Measurements from ENCODE around the gene PRAMEF20. TPM values are rescaled to one million over a fixed set of nuclear protein-coding genes. Genes with fewer than 3 reads are reported as not detected.

PRAMEF20 gene
- total and polyA plus RNA-seq, 2 donors (not counting 3 experiments of a cell fraction or from before 2014, with no cell fraction given): not detected

DNA sequence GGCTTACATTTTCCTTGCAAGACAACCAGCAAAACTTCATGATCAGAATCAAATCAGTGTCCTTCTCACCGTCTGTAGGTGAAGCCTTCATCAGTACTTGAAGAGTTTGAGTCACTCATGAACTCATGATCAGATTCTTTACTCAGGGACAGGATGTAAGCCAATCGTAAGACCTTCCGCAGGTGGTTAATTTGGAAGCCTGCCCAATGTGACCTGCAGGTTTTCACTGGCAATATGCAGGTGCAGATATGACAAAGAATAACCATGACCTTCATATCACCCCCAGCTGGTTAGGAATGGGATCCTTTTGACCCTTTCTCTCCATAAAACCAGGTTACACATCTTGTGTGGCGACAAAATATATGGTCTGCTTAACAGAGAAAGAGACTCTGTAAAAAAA lies 2.4 kb upstream of the PRAMEF20 start:
- Histone ChIP-seq H3K4me3 (replicated peaks in 1 of 3; ENCODE audit: insufficient read depth in 1 of 3, low read depth in 1 of 3, low read length in 3 of 3) (no peak overlapping the region), H4K20me1 (replicated peaks; ENCODE audit: control insufficient read depth, extremely low read depth, insufficient read depth, low read length) (no peaks in the 10 kb centered on the region), H3K4me2 (ENCODE audit: insufficient read depth, low read length) (no peak overlapping the region), H3K79me2 (ENCODE audit: control insufficient read depth, insufficient read depth, low read length) (no peaks in the 10 kb centered on the region), H3K9ac (replicated peaks; ENCODE audit: extremely low read depth, insufficient read depth, low read length) (no peak overlapping the region), H3K4me1 (ENCODE audit: control insufficient read depth, extremely low read depth, insufficient read depth, low read length) (no peaks in the 10 kb centered on the region), H3K27ac (ENCODE audit: insufficient read depth, low read depth, low read length) (no peak overlapping the region), H3K9me3 (replicated peaks; ENCODE audit: control insufficient read depth, insufficient read depth, low read length) (no peaks in the 10 kb centered on the region), H2AFZ (ENCODE audit: low read depth, low read length) (no peak overlapping the region), H3K9me1 (replicated peaks; ENCODE audit: control insufficient read depth, extremely low read depth, insufficient read depth, low read length) (no peaks in the 10 kb centered on the region), H3K27me3 (ENCODE audit: control insufficient read depth in 2 of 2, insufficient read depth in 2 of 2, low read length in 2 of 2) (no peaks in the 10 kb centered on the region), H3K36me3 (ENCODE audit: control insufficient read depth in 2 of 2, extremely low read depth in 1 of 2, insufficient read depth in 2 of 2, low read length in 2 of 2) (no peaks in the 10 kb centered on the region)
- POLR2A ChIA-PET: no interaction called here
- DNase-seq (ENCODE audit: low read depth, low spot score) (no peak), FAIRE-seq (no peak)
- CTCF ChIA-PET: no interaction called here
- dilution Hi-C loops (cut with MboI; ENCODE audit: extremely low pct_ligation_motif_present, low sequenced_read_pairs): no loop called here
- no TSS peak for BruUV-seq (replicated peaks)
- TF ChIP-seq, protein P1, sequence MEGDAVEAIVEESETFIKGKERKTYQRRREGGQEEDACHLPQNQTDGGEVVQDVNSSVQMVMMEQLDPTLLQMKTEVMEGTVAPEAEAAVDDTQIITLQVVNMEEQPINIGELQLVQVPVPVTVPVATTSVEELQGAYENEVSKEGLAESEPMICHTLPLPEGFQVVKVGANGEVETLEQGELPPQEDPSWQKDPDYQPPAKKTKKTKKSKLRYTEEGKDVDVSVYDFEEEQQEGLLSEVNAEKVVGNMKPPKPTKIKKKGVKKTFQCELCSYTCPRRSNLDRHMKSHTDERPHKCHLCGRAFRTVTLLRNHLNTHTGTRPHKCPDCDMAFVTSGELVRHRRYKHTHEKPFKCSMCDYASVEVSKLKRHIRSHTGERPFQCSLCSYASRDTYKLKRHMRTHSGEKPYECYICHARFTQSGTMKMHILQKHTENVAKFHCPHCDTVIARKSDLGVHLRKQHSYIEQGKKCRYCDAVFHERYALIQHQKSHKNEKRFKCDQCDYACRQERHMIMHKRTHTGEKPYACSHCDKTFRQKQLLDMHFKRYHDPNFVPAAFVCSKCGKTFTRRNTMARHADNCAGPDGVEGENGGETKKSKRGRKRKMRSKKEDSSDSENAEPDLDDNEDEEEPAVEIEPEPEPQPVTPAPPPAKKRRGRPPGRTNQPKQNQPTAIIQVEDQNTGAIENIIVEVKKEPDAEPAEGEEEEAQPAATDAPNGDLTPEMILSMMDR (IDR thresholded peaks at IDR 0.05; ENCODE audit: extremely low read depth in 1 of 2, insufficient read depth in 1 of 2, low read depth in 1 of 2, low read length in 2 of 2): no peak
- intact Hi-C loops (cut with micrococcal nuclease): no loop called here

DNA sequence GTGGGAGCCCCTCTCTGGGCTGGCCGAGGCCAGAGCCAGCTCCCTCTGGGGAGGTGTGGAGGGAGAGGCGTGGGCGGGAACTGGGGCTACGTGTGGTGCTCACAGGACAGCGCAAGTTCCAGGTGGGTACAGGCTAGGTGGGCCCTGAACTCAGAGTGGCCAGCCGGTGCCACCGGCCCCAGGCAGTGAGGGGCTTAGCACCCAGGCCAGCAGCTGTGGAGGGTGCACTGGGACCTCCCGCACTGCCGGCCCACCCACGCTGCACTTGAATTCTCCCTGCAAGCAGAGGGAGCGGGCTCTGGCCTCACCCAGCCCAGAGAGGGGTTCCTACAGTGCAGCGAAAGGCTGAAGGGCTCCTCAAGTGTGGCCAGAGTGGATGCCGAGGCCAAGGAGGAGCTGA lies 20.2 kb downstream of the PRAMEF20 start:
- Histone ChIP-seq H3K9ac (replicated peaks; ENCODE audit: extremely low read depth, insufficient read depth, low read length) (no peak overlapping the region), H3K4me3 (replicated peaks in 1 of 3; ENCODE audit: insufficient read depth in 1 of 3, low read depth in 1 of 3, low read length in 3 of 3) (no peak overlapping the region), H3K27me3 (ENCODE audit: control insufficient read depth in 2 of 2, insufficient read depth in 2 of 2, low read length in 2 of 2) (no peaks in the 10 kb centered on the region), H3K4me1 (ENCODE audit: control insufficient read depth, extremely low read depth, insufficient read depth, low read length) (no peaks in the 10 kb centered on the region), H4K20me1 (replicated peaks; ENCODE audit: control insufficient read depth, extremely low read depth, insufficient read depth, low read length) (no peaks in the 10 kb centered on the region), H3K27ac (ENCODE audit: insufficient read depth, low read depth, low read length) (no peak overlapping the region), H3K9me3 (replicated peaks; ENCODE audit: control insufficient read depth, insufficient read depth, low read length) (peaks cover 4% of the 10 kb centered on the region), H3K4me2 (ENCODE audit: insufficient read depth, low read length) (no peak overlapping the region), H3K79me2 (ENCODE audit: control insufficient read depth, insufficient read depth, low read length) (no peaks in the 10 kb centered on the region), H3K9me1 (replicated peaks; ENCODE audit: control insufficient read depth, extremely low read depth, insufficient read depth, low read length) (no peaks in the 10 kb centered on the region), H3K36me3 (ENCODE audit: control insufficient read depth in 2 of 2, extremely low read depth in 1 of 2, insufficient read depth in 2 of 2, low read length in 2 of 2) (no peaks in the 10 kb centered on the region), H2AFZ (ENCODE audit: low read depth, low read length) (no peak overlapping the region)
- intact Hi-C loops (cut with micrococcal nuclease) (no loop called here), dilution Hi-C loops (cut with MboI; ENCODE audit: extremely low pct_ligation_motif_present, low sequenced_read_pairs) (no loop called here)
- FAIRE-seq: no peak
- DNase-seq (ENCODE audit: low read depth, low spot score): no peak
- TF ChIP-seq GATA2 (IDR thresholded peaks at IDR 0.05; ENCODE audit: insufficient read depth, insufficient read length, low read depth, low read length) (no peak), JUN (IDR thresholded peaks at IDR 0.05; ENCODE audit: borderline replicate concordance, insufficient read depth, insufficient read length, low read depth) (no peak), FOS (IDR thresholded peaks at IDR 0.05; ENCODE audit: borderline replicate concordance, insufficient read depth, low read length) (no peak), EZH2 (IDR thresholded peaks at IDR 0.05; ENCODE audit: borderline replicate concordance, low read depth, low read length, severe bottlenecking) (no peak), MYC (IDR thresholded peaks at IDR 0.05; ENCODE audit: low read depth, low read length) (no peak), POLR2A (IDR thresholded peaks at IDR 0.05; ENCODE audit: low read depth, low read length) (no peak), POLR2AphosphoS5 (IDR thresholded peaks at IDR 0.05; ENCODE audit: insufficient read depth, low read depth, low read length) (no peak)
- TF ChIP-seq, protein P1 (IDR thresholded peaks at IDR 0.05; ENCODE audit: extremely low read depth in 1 of 2, insufficient read depth in 1 of 2, low read depth in 1 of 2, low read length in 2 of 2): no peak
- TF ChIP-seq, protein P2, sequence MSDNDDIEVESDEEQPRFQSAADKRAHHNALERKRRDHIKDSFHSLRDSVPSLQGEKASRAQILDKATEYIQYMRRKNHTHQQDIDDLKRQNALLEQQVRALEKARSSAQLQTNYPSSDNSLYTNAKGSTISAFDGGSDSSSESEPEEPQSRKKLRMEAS (IDR thresholded peaks at IDR 0.05; ENCODE audit: insufficient read depth, insufficient read length): no peak
- CTCF ChIA-PET: no interaction called here
- BruUV-seq (replicated peaks): no TSS peak
- POLR2A ChIA-PET: no interaction called here
